Activated naive CD4-positive, alpha-beta T cell treated with anti-CD3 and anti-CD28 coated beads, Interleukin-2, amount 50 U/mL, for 16 hours (primary cell): ENCODE measurements around the gene B4GALNT3.

Experiments used
- DNase-seq: peaks from one replicate; pipeline ENCODE4 v3.0.0-alpha.2; 2020

Gene B4GALNT3

GRCh38 chr12:468671-469389 is 9.1 kb downstream of the B4GALNT3 start:
- no peak for DNase-seq

GRCh38 chr12:470133-470532 is 10.4 kb downstream of the B4GALNT3 start:
- DNase-seq = no peak

GRCh38 chr12:473198-473597 is 13.5 kb downstream of the B4GALNT3 start:
- no peak for DNase-seq

- no peak for DNase-seq
Measured at GRCh38 chr12:473863-474577, 14.3 kb downstream of the B4GALNT3 start.

- no peak for DNase-seq
Measured at GRCh38 chr12:475286-475685, 15.5 kb downstream of the B4GALNT3 start.

GRCh38 chr12:479161-479560 is 19.4 kb downstream of the B4GALNT3 start:
- no peak for DNase-seq

GRCh38 chr12:480831-481816 is 21.4 kb downstream of the B4GALNT3 start:
- no peak for DNase-seq

- no peak for DNase-seq
Measured at GRCh38 chr12:482061-482460, 22.3 kb downstream of the B4GALNT3 start.

- DNase-seq = no peak
Measured at GRCh38 chr12:484096-484495, 24.4 kb downstream of the B4GALNT3 start.

GRCh38 chr12:490260-490659 is 30.5 kb downstream of the B4GALNT3 start:
- DNase-seq = no peak

- no peak for DNase-seq
Measured at GRCh38 chr12:495466-495865, 35.7 kb downstream of the B4GALNT3 start.

- DNase-seq = no peak
Measured at GRCh38 chr12:496736-497135, 37.0 kb downstream of the B4GALNT3 start.

- no peak for DNase-seq
Measured at GRCh38 chr12:497501-498160, 37.9 kb downstream of the B4GALNT3 start.

- DNase-seq = no peak
Measured at GRCh38 chr12:499837-500458, 40.2 kb downstream of the B4GALNT3 start.

GRCh38 chr12:501722-502447 is 42.1 kb downstream of the B4GALNT3 start:
- no peak for DNase-seq

GRCh38 chr12:503111-503761 is 43.5 kb downstream of the B4GALNT3 start:
- no peak for DNase-seq

GRCh38 chr12:505221-505620 is 45.5 kb downstream of the B4GALNT3 start:
- DNase-seq = no peak

- DNase-seq = no peak
Measured at GRCh38 chr12:507391-507796, 47.7 kb downstream of the B4GALNT3 start.

GRCh38 chr12:508145-508544 is 48.4 kb downstream of the B4GALNT3 start:
- no peak for DNase-seq

GRCh38 chr12:508795-509194 is 49.1 kb downstream of the B4GALNT3 start:
- no peak for DNase-seq

- no peak for DNase-seq
Measured at GRCh38 chr12:509500-509899, 49.8 kb downstream of the B4GALNT3 start.
